Mucosa of descending colon (tissue), 3 donors: ENCODE data around the gene AOPEP. TPM values are rescaled to one million over a fixed set of nuclear protein-coding genes. Genes with fewer than 3 reads are reported as not detected.

Source experiments
- ATAC-seq: fragments of 200-7000 bp; cut with Tn5 transposase; one replicate; pipeline ENCODE4 v1.9.1; 2020; ENCODE audit warnings: mild to moderate bottlenecking, moderate library complexity
- DNase-seq, 3 donors: peaks; one replicate each; pipeline ENCODE4 v3.0.0-alpha.2; 2020
- H3K36me3 ChIP-seq: fragments of 200-600 bp; one replicate; pipeline ENCODE4 v1.8.0; 2021; ENCODE audit warnings: low read depth, mild to moderate bottlenecking
- H3K4me1 ChIP-seq: fragments of 200-600 bp; one replicate; pipeline ENCODE4 v1.8.0; 2021; ENCODE audit warnings: low read depth, mild to moderate bottlenecking
- H3K4me3 ChIP-seq: fragments of 200-600 bp; one replicate; pipeline ENCODE4 v1.8.0; 2021; ENCODE audit warnings: mild to moderate bottlenecking
- H3K9me3 ChIP-seq: fragments of 200-600 bp; one replicate; pipeline ENCODE4 v1.8.0; 2021; ENCODE audit warnings: mild to moderate bottlenecking
- intact Hi-C, 2 donors: fragments of 100-400 bp; cut with DNase I in 1 of 2; cut with micrococcal nuclease in 1 of 2; formaldehyde crosslinking; loops; one replicate each; pipeline versions ENCODE4 v1.11.0 to v1.11.1; 2022; cut with DNase I, micrococcal nuclease
- total RNA-seq, 3 donors: library from RNA; stranded (reverse); fragmentation: NEBNext Ultra II Directional in 2 of 3; extraction: Animal tissue kit (Norgen Biotek cat#: 25700) in 2 of 3; gene quantifications; one replicate each; pipeline versions ENCODE4 v1.2.1 to v1.2.4, GENCODE V29; 2021 to 2023
- TF ChIP-seq, protein P1 (sequence below): fragments of 200-600 bp; IDR thresholded peaks from one replicate; pipeline ENCODE4 v1.8.0; 2022; ENCODE audit warnings: antibody characterized with exemption, mild to moderate bottlenecking
- donor health status: DM: no; HTN: no; CAD: no; lungs with moderate emphysema.
- donor health status: DM: no; HTN: no; CAD: no.
- donor health status: DM: no; HTN: yes; CAD: no.

AOPEP gene
- total RNA-seq, 3 donors from 2014 or later, result 47.5 to 102 (median 57.8) TPM

- H3K9me3 ChIP-seq, result no peaks in the 10 kb centered on the region
- TF ChIP-seq, protein P1, sequence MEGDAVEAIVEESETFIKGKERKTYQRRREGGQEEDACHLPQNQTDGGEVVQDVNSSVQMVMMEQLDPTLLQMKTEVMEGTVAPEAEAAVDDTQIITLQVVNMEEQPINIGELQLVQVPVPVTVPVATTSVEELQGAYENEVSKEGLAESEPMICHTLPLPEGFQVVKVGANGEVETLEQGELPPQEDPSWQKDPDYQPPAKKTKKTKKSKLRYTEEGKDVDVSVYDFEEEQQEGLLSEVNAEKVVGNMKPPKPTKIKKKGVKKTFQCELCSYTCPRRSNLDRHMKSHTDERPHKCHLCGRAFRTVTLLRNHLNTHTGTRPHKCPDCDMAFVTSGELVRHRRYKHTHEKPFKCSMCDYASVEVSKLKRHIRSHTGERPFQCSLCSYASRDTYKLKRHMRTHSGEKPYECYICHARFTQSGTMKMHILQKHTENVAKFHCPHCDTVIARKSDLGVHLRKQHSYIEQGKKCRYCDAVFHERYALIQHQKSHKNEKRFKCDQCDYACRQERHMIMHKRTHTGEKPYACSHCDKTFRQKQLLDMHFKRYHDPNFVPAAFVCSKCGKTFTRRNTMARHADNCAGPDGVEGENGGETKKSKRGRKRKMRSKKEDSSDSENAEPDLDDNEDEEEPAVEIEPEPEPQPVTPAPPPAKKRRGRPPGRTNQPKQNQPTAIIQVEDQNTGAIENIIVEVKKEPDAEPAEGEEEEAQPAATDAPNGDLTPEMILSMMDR, result no peak
- intact Hi-C loops, result no loop called here
- ATAC-seq (no peak), DNase-seq (no peak)
- H3K4me3 ChIP-seq, result no peak overlapping the region
- H3K4me1 ChIP-seq, result peaks cover 36% of the 10 kb centered on the region
- H3K36me3 ChIP-seq, result no peaks in the 10 kb centered on the region
Measured at GRCh38 chr9:95077766-95078370, 351.4 kb downstream of the AOPEP start.

GRCh38 chr9:95078511-95078910 is 352.0 kb downstream of the AOPEP start:
- intact Hi-C loops, result no loop called here
- TF ChIP-seq, protein P1, result no peak
- ATAC-seq (no peak), DNase-seq (no peak)
- no peak overlapping the region for H3K4me3 ChIP-seq
- no peaks in the 10 kb centered on the region for H3K9me3 ChIP-seq
- H3K4me1 ChIP-seq, result peaks cover 36% of the 10 kb centered on the region
- no peaks in the 10 kb centered on the region for H3K36me3 ChIP-seq

GRCh38 chr9:95078939-95079338 is 352.4 kb downstream of the AOPEP start:
- no peak for DNase-seq
- no peak for ATAC-seq
- intact Hi-C loops, result no loop called here
- peaks cover 35% of the 10 kb centered on the region for H3K4me1 ChIP-seq
- TF ChIP-seq, protein P1, result no peak
- H3K9me3 ChIP-seq, result no peaks in the 10 kb centered on the region
- H3K36me3 ChIP-seq, result no peaks in the 10 kb centered on the region
- no peak overlapping the region for H3K4me3 ChIP-seq

GRCh38 chr9:95079461-95079860 is 353.0 kb downstream of the AOPEP start:
- intact Hi-C loops, result no loop called here
- peaks cover 30% of the 10 kb centered on the region for H3K4me1 ChIP-seq
- ATAC-seq, result no peak

DNA sequence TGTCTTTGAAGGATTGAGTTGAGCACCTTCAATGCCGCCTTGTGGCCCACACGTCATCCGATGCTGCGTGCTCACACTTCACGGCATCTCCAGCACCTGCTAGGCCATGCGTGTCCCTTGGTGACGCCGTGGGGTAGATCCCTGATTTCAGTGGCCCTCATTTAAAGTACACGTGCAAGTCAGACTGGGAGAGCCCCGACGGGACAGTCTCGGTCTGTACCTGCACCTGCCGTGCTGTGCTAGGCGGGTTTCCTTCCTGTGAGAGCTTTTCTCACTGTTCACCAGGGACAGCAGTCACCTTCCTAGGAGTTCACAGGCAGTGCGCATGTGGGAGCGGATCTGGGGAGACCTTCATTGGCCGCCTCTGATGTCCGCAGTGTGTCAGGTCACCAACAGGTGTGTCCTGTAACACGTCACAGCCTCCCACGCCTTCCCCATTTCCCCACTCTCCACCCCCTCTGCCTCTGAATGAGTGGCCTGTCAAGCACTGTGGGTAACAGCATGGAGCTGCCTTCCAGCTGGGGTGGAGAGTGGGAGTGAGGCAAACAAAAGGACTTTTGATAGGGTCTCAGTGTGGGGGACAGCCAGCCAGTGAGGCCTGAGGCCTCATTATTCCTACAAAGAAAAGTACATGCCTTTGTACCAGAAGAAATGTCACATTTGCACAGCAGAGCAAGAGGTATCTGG is 354.6 kb downstream of the AOPEP start:
- TF ChIP-seq, protein P1, result no peak
- no peak for ATAC-seq
- H3K36me3 ChIP-seq, result peaks cover 4% of the 10 kb centered on the region
- peak in 1 of 3 donors; percentile 32 for DNase-seq
- H3K4me1 ChIP-seq, result peaks cover 19% of the 10 kb centered on the region
- no peak overlapping the region for H3K4me3 ChIP-seq
- no peaks in the 10 kb centered on the region for H3K9me3 ChIP-seq
- intact Hi-C loops, result no loop called here

More at GRCh38 chr9:95079461-95079860, 353.0 kb downstream of the AOPEP start:
- H3K36me3 ChIP-seq, result no peaks in the 10 kb centered on the region
- H3K4me3 ChIP-seq, result no peak overlapping the region
- DNase-seq, result no peak
- no peaks in the 10 kb centered on the region for H3K9me3 ChIP-seq
- TF ChIP-seq, protein P1, result no peak
